ENCODE measurements around the gene RBMS3.

The RBMS3 gene

DNA sequence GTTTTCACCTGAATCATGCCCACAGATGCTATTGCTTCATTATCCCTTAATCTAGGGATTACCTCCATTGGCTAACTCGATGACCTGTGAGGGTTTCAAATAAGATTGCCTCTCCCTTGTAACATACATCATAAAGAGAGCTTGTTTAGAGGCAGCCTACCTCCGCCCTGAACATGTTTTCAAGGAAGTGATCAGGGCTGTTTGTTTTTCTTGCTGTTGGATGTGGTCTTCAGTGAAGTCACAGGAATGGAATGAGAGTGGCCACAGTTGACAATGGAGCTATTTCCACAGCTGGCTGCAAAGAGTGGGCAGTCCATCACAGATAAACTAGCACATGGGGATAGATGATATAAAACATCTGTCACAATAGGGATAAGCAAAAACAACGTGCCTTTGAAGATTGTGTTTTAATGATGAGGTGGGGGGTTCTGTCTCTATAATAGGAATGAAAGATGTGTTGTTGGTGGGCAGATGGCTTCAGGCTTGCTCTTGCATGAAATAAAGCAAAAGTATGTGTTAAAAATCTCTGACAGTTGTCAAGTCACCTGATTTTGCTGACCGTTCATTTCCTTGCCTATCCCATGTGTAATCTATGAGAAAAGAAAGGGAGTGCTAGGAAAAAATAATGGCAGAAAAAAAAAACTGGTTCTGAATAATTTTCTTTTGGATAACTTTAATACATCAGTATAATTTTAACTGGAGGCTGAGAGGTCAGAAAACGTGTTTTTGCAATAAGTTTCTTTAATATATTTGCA is 642.3 kb downstream of the RBMS3 start:
- no peak for DNase-seq

DNA sequence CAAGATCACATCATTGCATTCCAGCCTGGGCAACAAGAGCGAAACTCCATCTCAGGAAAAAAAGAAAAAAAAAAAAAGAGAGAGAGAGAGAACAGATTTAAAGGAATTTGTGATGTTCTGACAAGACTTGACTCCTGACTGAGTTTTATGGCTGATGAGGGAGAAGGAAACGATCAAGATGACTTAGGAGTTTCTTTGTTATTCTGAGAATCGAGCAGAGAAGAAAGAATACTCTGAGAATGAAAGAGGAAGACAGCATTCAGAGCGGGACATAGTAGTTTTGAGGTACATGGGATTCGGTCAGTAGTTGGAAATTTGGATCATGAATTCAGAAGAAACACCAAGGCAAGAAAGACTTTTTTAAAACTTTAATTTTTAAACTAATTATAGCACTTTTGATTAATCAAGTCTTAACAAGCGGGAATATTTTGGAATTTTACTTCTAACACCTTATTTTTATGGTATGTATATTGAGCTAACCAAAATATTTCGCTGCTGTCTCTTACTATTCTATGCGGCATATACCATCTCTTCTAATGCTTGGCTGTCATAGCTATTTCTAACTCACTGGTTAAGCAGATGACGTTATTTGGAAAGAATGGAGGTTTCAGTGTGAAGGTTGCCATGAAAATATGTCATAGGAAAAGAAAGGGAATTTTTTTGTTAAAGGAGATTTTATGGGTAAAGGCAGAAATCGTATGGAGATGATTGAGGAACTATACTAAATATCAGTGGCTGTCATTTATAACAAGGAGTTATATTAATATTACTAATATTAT is 644.1 kb downstream of the RBMS3 start:
- no peak for DNase-seq

GRCh38 chr3:29926378-29926777 is 645.5 kb downstream of the RBMS3 start:
- no peak for DNase-seq

DNA sequence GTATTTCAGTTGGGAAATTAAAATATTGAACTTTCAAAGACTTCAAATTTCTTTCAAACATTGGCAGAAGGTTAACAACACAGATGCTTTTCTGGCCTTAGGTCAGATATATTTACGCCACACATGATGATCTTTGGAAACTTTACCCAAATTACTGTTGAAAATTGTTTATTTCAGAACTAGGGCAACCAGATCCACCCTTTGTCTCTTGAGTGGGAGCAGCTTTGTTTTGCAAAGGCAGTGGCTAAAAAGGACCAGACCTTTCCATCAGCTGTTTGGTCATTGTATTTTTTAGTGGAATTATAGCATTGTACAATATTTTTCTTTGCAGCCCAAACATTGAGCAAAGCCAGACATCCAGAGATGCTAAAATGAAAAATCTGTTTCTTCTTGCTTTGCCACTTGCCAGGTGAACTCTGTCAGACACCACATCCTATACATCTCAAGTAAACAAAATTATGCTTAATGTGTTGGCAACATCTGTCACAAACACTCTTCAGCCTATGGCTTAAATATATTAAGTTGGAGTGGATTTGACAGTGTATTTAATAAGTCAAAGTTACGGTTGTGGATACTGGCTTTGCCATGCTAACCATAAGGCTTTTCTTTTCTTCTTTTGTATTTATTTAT is 651.9 kb downstream of the RBMS3 start:
- DNase-seq = no peak

- DNase-seq = no peak
Measured at GRCh38 chr3:29933802-29934490, 653.1 kb downstream of the RBMS3 start.

GRCh38 chr3:29934751-29935150 is 653.9 kb downstream of the RBMS3 start:
- no peak for DNase-seq

DNA sequence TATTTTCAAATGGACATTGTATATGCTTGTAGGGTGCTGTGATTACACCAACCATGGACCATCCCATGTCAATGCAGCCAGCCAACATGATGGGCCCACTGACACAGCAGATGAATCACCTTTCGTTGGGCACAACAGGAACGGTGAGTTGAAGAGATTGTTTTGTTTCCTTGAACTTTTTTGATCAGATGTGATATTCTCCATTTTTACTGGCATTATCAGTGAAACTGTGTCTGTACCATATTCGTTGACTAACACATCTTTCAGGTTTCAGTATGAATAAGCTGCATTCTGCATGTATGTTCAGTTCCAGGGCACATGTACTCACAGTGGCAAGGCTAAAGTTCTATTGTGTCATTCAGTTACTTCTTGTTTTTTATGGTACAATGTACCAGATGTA is 655.2 kb downstream of the RBMS3 start:
- DNase-seq = no peak

- DNase-seq = no peak
Measured at GRCh38 chr3:29936766-29937165, 655.9 kb downstream of the RBMS3 start.

DNA sequence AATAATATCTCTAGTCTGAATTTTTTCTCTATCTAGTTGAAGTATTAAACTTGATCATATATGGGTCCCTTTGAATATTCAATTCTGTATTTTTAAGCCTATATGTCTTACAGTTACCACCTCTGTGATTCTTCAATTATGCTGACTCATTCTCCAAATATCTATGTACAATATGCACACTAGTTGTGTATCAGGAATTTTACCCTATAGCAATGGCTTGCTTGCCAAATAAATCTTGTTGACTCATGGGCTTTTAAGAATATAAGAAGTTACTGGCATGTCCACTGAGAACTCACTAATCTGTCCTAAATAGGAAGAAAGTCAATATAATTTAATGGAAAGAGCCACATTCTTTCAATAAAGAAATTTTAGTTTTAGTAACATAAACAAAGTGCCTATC is 656.3 kb downstream of the RBMS3 start:
- DNase-seq = no peak

DNA sequence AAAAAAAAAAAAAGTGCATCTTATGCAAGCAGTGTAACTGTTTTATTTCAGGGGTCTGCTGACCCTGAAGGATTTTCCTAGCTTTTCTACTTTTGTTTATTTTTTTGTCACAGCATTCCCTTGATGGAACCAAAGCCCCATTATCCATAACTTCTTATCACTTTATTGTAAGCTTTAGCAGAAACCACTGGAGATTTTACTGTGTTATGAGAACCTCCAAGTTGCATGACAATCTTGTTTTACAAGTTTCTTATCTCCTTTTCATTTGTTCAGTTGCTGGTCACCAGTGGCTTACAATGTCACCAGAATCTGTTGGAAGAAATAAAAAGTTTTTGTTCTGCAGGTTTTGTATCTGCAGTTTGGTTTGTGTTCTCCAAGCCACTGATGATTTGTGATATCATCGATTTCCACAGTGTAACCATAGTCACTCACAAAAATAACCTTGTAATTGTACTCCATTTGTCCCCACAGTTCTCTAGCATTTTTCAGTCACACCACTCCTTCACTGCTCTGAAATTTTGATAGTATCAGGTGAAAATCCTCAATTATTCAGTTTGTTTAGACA is 660.0 kb downstream of the RBMS3 start:
- DNase-seq = no peak

DNA sequence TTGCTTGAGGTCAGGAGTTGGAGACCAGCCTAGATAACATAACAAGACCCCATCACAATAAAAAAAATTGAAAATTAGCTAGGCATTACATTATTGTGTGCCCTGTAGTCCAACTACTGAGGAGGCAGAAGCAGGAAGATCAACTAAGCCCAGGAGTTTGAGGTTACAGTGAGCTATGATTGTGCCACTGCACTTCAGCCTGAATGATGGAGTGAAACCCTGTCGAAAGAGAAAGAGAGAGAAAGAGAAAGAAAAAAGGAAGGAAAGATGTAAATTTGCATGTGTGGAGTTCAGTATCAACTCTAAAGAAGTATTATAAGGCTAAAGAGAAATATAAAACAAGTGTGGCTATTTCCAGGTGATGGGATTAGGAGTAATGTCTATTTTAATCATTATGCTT is 661.4 kb downstream of the RBMS3 start:
- no peak for DNase-seq

DNA sequence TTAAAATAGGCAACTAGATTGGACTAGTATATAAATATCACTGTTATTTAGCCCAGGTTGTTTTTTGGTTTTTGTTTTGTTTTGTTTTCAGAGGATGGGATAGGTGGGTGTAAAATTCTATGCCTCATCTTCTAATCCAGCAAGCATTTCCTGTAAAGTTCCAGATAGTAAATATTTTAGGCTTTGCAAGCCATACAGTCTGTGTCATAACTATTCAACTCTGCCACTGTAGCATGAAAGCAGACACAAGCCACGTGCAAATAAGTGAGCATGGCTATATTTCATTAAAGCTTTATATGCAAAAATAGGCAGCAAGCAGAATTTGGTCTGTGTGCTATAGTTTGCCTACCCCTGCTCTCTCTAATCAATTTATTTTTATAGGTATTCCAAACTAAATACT is 668.3 kb downstream of the RBMS3 start:
- DNase-seq = no peak

DNA sequence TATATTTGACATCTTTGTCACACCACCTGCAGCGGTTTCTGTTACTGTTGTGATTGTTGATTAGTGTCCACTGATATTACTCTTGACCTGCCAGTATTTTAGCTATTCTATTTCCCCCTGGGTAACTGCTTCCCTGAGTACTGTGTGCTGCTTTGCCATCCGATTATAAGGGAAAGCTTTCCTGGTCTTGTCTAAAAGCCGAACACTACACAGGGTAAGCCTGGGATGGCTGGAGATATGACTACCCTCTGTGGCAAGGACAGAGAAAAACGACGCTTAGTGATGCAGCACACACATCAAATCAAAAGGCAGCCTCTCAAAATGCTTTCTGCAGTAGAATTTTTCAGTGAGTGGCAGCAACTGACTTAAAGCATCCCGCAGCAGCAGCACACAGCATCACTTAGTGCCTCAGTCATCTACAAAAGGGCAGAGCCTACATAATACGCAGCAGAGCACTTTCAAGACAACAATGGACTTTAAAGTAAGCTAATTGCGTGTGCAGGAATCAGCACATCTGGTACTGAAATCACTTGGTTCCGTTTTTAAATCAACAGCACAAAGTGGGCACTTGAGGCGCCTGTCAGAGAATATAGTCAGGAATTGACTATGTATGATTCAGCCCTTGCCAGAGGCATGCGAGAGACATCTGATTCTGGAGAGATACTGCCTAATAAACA is 669.2 kb downstream of the RBMS3 start:
- DNase-seq = no peak

GRCh38 chr3:29952431-29952830 is 671.6 kb downstream of the RBMS3 start:
- no peak for DNase-seq

- DNase-seq = no peak
Measured at GRCh38 chr3:29955413-29955812, 674.5 kb downstream of the RBMS3 start.

DNA sequence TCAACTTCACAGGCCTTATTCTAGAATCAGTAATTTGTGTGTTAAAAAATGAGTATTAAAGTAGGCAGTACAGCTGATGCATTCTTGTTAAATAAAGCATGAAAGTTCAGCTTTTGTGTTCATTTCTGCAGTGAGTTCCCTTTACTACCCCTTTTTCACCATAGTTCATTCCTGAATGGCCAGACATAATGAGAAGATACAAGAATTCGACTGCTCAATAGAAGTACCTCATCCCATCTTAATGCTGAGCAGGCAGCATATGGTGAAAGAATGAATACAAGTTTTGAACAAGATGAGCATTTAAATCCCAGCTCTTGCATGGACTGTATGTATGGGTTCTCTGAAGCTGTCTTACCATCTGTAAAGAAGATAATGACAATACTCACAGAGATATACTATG is 677.9 kb downstream of the RBMS3 start:
- DNase-seq = no peak

GRCh38 chr3:29971895-29972294 is 691.0 kb downstream of the RBMS3 start:
- DNase-seq = no peak

DNA sequence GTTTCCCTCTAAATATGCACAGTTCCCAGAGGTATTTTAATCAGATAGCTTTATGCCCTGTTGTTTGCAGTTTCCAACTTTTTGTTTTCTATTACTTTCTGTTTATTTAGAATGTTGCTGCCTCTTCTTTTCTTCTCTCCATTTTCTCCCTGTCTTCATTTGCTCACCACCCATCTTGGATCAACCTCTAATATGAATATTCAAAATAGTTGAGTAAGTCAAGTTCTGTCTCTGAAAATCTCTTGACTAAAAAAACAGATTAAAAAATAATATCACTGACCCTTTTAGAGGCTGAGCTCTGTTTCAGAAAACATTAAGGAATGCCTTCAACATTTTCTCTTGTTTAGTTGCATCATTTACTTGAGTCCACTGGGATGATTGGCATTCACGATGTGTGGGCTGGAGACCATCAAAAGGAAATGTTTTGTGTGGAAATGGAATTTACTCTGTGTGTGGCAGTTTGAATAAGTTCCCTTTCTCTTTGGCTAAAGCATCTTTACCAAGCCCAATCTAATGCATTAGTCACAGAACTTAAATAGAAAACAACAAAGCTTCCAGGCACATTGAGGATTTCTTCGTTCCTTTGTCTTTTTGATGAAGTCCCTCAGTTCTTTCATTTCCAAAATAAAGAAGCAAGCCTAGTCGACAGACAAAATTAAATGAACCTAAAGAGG is 691.6 kb downstream of the RBMS3 start:
- no peak for DNase-seq

GRCh38 chr3:29973763-29974162 is 692.9 kb downstream of the RBMS3 start:
- no peak for DNase-seq

- DNase-seq = no peak
Measured at GRCh38 chr3:29976871-29977270, 696.0 kb downstream of the RBMS3 start.

DNA sequence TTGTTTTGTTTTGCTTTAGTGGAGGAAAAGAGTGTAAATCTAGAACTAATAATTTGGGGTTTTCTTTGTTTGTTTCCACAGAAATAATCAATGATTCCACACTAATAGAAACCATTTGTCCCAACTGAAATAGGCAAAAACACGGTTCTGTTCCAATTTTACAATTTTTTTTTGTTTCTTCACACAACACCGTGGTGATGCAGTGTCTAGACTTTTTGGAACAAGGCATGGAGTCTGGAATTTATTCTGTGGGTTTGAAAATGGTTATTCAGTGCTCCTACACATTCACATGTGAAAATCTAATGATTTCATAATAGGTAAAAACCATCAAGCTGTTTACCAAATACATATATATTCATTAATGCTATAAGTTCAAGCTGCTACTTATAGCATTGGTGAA is 696.5 kb downstream of the RBMS3 start:
- DNase-seq = no peak

GRCh38 chr3:29978036-29978435 is 697.2 kb downstream of the RBMS3 start:
- no peak for DNase-seq

Data from NCI-H1436 (cell line).